ENCODE results near the gene KLHL17.

- no peak for TF ChIP-seq POLR2A (IDR thresholded peaks at IDR 0.05; ENCODE audit: low read depth, low read length)
- TF ChIP-seq TAF1 (IDR thresholded peaks at IDR 0.05; ENCODE audit: low read depth, low read length), result no peak
- no peak for TF ChIP-seq SPI1 (IDR thresholded peaks at IDR 0.05; ENCODE audit: low read depth, low read length)
- TF ChIP-seq POLR2AphosphoS5 (IDR thresholded peaks at IDR 0.05; ENCODE audit: low read depth, low read length), result no peak
- no peak for TF ChIP-seq POU2F2 (IDR thresholded peaks at IDR 0.05; ENCODE audit: low read depth, low read length)
- no peak for TF ChIP-seq PAX5 (IDR thresholded peaks at IDR 0.05; ENCODE audit: insufficient read depth, low read length, severe bottlenecking)
Measured at GRCh38 chr1:951364-951763, 9.0 kb upstream of the KLHL17 start.
